NB4 (cell line): ENCODE data around the gene AANAT.
"Not testable (repeated sequence)": the region's sequence is repeated elsewhere in the genome, so short reads cannot be mapped to it uniquely, and the experiment has no call there.

Source experiments
- DNase-seq: peaks from one replicate; pipeline ENCODE4 v3.0.0; 2010; ENCODE audit warnings: low read depth
- H3K4me3 ChIP-seq: one replicate; pipeline ENCODE4 v1.5.1; 2011; ENCODE audit warnings: mild to moderate bottlenecking, low read depth, low read length, moderate library complexity
- MAX ChIP-seq: IDR thresholded peaks from 2 replicates; pipeline ENCODE4 v1.6.1; 2011; ENCODE audit warnings: low read depth, low read length
- MYC ChIP-seq: IDR thresholded peaks from 2 replicates; pipeline ENCODE4 v1.6.1; 2011; ENCODE audit warnings: low read depth, low read length
- POLR2A ChIP-seq: IDR thresholded peaks from 2 replicates; pipeline ENCODE4 v1.6.1; 2011; ENCODE audit warnings: mild to moderate bottlenecking; ENCODE audit not compliant: insufficient read length; ENCODE audit errors: extremely low read depth
- TF ChIP-seq, protein P1 (sequence below): IDR thresholded peaks from one replicate; pipeline ENCODE4 v1.5.1; 2012; ENCODE audit warnings: low read depth, low read length

Gene AANAT

GRCh38 chr17:76501827-76502307, 34.5 kb downstream of the AANAT start:
- H3K4me3 ChIP-seq: peak overlapping the region; percentile 40
- TF ChIP-seq MAX (no peak), MYC (no peak), POLR2A (no peak)
- TF ChIP-seq, protein P1, sequence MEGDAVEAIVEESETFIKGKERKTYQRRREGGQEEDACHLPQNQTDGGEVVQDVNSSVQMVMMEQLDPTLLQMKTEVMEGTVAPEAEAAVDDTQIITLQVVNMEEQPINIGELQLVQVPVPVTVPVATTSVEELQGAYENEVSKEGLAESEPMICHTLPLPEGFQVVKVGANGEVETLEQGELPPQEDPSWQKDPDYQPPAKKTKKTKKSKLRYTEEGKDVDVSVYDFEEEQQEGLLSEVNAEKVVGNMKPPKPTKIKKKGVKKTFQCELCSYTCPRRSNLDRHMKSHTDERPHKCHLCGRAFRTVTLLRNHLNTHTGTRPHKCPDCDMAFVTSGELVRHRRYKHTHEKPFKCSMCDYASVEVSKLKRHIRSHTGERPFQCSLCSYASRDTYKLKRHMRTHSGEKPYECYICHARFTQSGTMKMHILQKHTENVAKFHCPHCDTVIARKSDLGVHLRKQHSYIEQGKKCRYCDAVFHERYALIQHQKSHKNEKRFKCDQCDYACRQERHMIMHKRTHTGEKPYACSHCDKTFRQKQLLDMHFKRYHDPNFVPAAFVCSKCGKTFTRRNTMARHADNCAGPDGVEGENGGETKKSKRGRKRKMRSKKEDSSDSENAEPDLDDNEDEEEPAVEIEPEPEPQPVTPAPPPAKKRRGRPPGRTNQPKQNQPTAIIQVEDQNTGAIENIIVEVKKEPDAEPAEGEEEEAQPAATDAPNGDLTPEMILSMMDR: no peak
- no peak for DNase-seq

DNA sequence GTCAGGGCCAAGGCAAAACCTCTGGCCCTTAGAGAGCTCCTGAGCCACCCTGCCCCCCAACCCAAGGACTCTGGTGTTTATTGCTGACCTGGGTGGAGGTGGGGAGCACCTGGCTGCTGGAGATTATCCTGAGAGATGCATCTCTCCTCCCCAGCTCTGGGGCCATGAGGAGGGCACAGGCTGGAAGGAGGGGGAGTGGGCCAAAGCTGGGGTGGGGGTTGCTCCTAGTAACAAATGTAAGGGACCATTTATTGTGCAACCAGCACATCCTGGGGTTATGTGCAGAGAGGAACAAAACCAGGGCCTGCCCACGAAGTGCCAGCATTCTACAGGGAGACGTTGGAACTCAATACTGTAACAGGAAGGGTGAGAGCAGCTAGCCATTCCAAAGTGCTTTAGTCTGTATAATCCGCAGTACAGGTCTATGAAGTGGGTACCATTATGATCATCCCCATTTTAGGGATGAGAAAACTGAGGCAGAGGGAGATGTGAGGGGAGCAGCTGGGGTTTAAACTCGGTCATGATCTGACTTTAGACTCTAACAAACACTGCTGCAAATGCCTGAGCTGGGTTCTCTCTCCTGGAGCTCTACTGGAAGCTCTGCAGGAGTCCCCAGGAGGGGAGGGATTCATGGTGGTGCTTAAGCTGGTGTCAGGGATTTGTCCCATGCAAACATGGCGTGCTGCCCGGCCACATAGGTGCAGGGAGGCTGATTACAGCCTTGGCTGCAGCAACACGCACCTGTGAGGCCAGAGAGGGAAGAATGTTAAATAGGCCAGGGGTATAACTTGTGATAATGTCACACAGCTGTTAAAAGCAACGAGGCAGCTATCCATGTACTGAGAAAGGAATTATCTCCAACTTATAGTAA, 35.2 kb downstream of the AANAT start:
- H3K4me3 ChIP-seq: no peak overlapping the region
- TF ChIP-seq MYC (no peak), POLR2A (no peak), MAX (no peak)
- TF ChIP-seq, protein P1: no peak

GRCh38 chr17:76504117-76504516, 36.7 kb downstream of the AANAT start:
- no peak overlapping the region for H3K4me3 ChIP-seq
- TF ChIP-seq, protein P1: peak; percentile 8
- TF ChIP-seq MYC: no peak
- peak; percentile 52 for DNase-seq

More for the DNA sequence above, 35.2 kb downstream of the AANAT start:
- DNase-seq: peak; percentile 72

DNA sequence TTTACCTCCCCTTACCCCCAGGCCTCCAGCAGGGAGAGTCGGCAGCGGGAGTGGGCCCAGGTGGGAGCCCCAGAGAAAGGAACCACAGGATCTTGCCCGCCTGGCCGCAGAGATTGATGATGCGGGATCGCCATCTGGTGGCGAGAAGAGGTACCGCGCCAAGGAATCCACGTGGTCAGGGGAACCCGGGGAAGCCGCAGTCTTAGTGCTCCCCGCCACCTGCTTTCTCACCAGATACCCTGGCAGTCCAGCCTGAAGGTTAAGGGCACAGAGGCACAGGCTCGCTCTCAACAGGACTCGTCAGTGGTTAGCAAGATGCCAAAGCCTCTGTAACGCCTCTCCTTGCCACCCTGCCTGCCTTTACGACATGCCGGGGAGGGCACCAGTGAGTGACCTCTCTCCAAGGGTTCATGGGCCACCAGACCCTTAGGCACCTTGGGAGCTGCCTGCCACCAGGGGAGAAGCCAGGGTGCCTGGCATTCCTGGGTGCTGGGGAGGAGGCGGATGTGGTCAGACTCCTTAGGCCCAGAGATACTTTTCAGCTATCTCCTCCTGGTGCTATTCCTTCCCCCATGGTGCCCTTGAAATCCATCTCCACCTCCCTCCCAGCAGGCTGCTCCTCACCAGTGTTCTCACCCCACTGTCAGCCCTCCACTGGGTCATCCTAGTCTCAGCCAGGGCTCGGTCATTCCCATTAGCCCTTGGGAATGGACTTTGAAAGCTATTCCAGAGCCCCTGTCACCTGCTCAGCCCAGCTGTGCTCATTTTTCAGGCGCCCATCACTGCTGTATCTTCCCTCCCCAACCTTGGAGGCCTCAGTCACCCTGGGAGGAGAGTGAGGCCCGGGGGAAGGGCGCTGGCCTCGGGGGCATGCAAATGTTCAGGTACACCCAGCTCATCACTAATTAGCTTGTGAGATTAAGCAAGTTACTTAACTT, 39.3 kb downstream of the AANAT start:
- peak; percentile 76 for DNase-seq
- no peak for TF ChIP-seq POLR2A
- peak; percentile 100 for TF ChIP-seq MYC
- TF ChIP-seq, protein P1: peak; percentile 72
- peak; percentile 100 for TF ChIP-seq MAX
- no peak overlapping the region for H3K4me3 ChIP-seq

DNA sequence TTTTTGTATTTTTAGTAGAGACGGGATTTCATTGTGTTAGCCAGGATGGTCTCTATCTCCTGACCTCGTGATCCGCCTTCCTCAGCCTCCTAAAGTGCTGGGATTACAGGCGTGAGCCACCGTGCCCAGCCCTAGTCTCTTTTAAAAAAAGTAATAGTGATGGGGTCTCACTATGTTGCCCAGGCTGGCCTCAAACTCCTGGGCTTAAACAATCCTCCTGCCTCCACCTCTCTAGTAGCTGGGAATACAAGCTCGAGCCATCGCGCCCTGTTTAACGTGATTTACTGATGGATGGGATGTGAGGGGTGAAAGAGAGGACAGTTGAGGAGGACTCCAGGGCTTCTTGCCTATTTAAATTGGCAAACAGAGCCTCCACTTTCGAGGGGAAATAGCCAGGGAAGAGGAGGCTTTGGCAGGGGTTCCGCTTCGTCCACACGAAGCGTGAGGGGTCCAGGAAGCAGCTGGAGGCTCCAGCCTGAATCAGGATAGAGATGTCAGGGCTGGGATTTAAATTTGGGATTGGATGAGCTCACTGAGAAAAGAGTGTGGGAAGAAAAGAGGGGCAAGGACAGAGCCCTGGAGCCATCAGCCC, 41.2 kb downstream of the AANAT start:
- not testable (repeated sequence) for DNase-seq, H3K4me3 ChIP-seq

GRCh38 chr17:76510831-76511244, 43.4 kb downstream of the AANAT start:
- no peak for TF ChIP-seq MAX
- no peak for TF ChIP-seq POLR2A
- no peak for TF ChIP-seq MYC
- TF ChIP-seq, protein P1: no peak
- no peak overlapping the region for H3K4me3 ChIP-seq
- DNase-seq: no peak
